Measurements from ENCODE around the gene PCSK5.

Gene PCSK5

DNA sequence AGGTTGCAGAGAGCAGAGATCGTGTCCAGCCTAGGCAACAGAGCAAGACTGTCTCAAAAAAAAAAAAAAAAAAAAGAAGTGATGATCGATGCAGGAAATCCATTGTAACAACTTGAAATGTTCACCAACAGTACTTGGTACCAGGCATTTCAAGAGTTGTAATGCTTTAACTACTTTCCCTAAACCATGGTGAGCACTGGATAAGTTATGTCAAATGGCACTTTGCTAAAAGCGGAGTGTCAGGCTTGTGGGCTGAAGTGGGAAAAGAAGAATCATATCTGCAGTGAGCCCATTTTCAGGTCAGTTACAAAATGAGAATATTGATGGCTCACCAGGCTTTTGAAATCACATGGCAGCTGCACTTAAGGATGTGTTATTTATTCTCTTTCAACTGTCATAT, 301.5 kb downstream of the PCSK5 start:
- no peak for DNase-seq (ENCODE audit: low read depth, low spot score)
- H3K4me3 ChIP-seq (ENCODE audit: low read length), result no peak overlapping the region

DNA sequence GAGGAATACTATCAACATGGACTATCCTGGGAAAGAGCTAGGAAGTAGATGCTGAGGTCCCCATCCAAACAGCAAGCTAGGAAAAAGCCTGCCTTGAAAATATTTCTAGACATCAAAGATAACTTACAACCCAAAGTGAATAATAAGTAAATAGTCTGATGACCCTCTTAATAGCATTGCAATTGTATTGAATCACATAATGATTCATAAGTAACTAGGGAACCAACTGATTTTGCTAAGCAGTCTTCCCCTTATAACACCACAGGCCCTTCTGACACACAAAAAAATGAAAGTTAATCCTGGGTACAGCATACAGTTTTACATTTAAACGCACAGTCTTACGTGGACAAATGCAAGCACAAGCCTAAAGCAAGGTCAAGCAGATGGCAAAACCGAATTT, 304.4 kb downstream of the PCSK5 start:
- no peak for DNase-seq (ENCODE audit: low read depth, low spot score)
- H3K4me3 ChIP-seq (ENCODE audit: low read length), result no peak overlapping the region

DNA sequence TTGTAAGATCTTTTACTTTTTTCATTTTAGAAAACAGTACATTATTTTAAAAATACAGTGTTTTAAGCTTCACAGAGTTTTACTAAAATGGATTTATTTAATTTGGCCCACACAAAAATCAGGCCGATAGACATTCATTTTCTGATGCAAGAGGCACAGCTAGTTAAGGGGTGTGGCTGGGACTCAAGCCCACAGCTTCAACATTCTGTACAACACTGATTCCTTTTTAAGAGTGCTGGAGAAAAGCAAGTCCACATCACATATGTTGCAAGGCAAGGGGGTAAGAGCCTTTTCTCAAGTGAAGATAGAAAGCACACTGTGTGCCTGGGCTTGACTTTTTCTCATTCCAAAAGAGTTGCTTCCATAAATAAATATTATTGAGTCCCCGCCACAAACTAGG, 307.9 kb downstream of the PCSK5 start:
- no peak overlapping the region for H3K4me3 ChIP-seq (ENCODE audit: low read length)
- no peak for DNase-seq (ENCODE audit: low read depth, low spot score)

DNA sequence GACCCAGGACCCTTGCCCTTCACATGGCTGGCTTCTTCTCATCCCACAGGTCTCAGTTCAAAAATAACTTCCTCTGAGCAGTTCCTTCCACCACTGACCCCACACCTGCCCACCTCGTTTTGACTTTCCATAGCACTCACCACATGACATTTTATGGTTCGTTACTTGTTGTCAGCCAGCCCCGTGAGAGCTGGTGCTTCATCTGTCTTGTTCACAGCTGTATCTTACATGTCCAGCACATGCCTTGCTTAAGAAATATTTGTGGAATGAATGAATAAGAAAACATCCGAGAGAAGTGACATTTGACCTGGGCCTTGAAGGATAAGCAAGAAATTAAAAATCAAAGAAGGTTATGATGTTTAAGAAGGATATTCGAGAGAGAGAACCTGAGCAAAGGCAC, 309.8 kb downstream of the PCSK5 start:
- H3K4me3 ChIP-seq (ENCODE audit: low read length), result no peak overlapping the region
- no peak for DNase-seq (ENCODE audit: low read depth, low spot score)

DNA sequence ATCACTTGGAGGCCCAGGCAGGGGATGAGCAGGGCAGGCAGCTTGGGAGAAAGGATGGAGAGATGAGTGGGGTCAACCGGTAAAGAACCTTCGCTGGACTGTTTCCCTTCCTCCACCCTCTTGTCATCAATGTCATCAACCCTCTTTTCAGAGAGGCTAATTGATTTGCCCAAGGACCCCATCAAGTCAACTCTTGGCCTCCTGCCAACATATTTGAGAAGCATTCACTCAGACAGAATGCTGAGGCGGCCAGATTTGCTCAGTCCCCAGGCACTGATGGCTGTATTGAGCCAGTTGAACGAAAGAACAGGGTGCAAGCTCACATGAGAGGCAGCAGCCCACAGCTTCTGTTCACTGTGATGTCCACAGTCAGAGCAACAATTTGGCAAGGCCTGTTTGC, 310.3 kb downstream of the PCSK5 start:
- DNase-seq (ENCODE audit: low read depth, low spot score), result no peak
- no peak overlapping the region for H3K4me3 ChIP-seq (ENCODE audit: low read length)

DNA sequence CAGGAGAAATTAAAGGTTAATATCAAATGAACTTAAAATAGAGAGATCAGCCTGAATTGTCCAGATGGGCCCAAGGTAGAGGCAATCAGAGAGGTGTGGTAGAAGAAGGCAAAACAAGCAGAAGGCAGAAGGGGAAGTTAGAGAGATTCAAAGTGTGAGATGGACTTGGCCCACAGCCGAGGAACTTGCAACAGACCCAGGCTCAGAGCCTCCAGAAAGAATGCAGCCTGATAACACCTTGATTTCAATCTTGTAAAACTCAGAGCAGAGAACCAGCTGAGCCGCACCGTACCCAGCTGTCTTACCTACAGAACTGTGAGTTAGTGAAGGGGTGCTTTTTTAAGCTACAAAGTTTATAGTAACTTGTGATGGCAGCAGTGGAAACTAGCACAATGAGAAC, 312.9 kb downstream of the PCSK5 start:
- DNase-seq (ENCODE audit: low read depth, low spot score), result no peak
- H3K4me3 ChIP-seq (ENCODE audit: low read length), result no peak overlapping the region

DNA sequence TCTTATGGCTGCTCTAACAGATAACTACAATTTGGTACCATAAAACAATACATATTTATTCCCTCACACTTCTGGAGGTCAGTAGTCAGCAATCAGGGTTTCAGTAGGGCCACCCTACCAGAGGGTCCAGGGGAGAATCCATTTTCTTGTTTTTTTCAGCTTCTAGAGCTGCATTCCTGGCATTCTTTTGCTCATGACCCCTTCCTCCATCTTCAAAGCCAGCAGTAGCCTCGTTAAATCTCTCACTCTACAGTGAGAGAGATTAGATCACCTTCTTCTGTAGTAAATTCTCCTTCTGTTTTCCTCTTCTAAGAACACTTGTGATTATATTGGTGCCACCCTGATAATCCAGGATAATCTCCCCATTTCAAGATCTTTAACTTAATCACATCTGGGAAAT, 316.3 kb downstream of the PCSK5 start:
- no peak overlapping the region for H3K4me3 ChIP-seq (ENCODE audit: low read length)
- no peak for DNase-seq (ENCODE audit: low read depth, low spot score)

DNA sequence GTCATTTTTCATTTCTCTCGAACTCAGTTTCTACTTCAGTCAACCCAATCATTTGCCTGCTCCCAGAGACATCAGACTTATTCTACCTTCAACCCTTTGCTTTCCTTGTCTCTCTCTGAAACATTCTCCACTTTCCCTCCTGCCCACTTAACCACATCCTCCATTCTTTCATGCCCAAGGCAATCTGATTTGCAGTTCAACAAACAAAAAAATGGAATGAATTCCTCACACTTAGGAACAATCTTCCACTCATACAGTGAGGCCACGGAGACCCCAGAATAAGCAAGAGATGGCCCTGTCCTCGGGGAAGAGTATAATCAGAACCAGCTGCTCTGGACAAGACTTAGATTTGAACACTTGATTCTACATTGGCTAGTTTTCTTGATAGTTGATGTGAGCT, 323.3 kb downstream of the PCSK5 start:
- no peak overlapping the region for H3K4me3 ChIP-seq (ENCODE audit: low read length)
- DNase-seq (ENCODE audit: low read depth, low spot score), result no peak

DNA sequence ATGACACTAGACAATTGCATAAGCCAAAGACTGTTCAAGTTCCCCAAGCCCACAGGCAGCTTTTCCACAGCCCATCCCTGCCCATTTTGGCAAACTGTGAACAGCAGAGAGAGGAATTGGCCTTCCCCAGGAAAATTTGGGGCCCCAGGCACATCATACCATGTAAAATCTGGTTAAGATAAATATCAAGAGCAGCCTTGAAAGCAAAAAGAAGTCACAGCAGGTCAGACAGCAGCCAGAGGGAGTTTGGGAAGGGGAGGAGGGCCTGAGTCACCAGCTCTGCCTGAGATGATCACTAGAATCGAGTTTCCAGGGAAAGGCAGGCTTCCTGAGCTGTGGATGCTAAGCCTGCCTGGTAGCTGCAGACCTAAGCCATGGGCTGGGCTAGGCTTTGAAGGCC, 324.6 kb downstream of the PCSK5 start:
- no peak for DNase-seq (ENCODE audit: low read depth, low spot score)
- H3K4me3 ChIP-seq (ENCODE audit: low read length), result no peak overlapping the region

DNA sequence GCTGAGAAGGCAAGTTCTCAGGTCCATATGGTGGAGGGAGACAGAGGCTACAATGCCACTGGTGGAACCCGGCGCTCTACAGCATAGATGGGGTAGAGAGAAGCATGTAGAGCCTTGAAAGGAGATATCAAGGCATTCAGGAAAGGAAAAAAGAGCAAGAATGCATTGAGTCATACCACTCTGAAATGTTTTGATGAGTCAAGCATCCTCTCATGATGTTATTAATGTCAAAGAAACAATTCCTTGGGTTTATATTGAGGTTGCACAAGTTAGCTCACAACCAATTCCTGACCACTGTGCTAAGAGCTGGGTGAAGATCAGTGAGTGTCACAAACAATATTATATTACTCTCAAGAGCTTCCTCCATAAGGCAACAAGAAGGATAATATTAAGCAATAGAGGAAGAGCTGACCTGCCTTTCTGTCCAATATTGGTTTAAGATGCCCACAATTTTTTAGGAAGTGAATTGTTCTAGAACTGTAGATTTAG, 325.7 kb downstream of the PCSK5 start:
- no peak overlapping the region for H3K4me3 ChIP-seq (ENCODE audit: low read length)
- DNase-seq (ENCODE audit: low read depth, low spot score), result no peak

DNA sequence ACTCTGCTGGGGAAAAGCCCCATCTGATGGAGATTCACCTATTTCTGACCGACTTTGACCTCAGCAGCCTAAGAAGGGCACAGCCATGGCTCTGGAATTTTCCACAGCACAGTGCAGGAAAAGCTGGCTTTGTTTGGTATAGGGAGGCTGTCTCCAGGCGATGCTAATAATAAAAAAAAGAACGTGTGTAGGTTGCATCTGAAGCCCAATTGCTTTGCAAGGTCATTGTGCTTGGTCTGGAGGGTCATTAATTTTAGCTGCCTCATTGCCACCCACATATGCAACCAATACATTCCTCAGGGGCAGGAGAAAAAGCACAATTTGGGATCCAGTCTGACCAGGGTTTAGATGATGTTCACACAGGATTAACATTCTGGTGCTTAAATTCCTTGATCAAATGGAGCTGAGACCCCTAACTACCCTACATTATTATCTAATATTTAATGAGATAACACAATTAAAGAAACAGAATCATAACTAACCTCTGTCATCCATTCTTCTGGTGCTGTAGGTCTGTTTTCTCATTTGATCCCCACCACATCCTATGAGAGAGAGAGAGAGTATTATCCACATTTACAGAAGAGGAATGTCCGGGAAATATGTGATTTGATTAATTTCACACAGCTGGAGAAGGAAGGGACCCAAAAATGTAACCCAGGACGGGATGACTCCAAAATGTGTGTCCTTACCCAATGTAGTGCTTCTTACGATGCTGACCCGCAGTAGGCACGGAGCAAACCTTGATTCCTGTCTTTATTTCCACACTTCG, 327.8 kb downstream of the PCSK5 start:
- H3K4me3 ChIP-seq (ENCODE audit: low read length), result no peak overlapping the region
- no peak for DNase-seq (ENCODE audit: low read depth, low spot score)

DNA sequence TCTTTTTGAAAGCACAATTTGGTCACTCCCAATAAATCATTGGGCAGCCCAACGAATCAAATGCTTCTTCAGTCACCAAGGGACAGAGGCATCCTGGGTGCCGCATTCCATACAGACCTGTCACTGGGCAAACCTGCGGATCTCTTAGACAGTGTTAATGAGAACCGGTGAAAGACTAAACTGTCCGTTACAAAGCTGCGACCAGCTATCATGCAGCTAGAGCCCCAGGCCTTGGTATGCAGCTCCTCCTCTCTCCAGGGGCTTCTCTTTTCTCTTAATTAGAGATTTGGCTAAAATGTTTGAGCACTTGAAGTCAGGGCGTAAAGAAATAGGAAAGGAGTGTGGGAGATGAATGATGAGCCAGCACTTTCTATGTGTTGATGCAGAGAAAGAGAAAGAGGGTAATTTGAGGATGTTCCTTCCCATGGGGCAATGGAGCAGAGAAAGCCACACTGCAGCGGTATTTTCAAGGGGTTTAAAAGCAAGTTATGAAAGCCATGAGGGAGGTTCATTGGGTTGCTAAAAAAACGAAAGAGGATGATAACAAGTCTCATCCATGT, 328.5 kb downstream of the PCSK5 start:
- DNase-seq (ENCODE audit: low read depth, low spot score), result no peak
- no peak overlapping the region for H3K4me3 ChIP-seq (ENCODE audit: low read length)

DNA sequence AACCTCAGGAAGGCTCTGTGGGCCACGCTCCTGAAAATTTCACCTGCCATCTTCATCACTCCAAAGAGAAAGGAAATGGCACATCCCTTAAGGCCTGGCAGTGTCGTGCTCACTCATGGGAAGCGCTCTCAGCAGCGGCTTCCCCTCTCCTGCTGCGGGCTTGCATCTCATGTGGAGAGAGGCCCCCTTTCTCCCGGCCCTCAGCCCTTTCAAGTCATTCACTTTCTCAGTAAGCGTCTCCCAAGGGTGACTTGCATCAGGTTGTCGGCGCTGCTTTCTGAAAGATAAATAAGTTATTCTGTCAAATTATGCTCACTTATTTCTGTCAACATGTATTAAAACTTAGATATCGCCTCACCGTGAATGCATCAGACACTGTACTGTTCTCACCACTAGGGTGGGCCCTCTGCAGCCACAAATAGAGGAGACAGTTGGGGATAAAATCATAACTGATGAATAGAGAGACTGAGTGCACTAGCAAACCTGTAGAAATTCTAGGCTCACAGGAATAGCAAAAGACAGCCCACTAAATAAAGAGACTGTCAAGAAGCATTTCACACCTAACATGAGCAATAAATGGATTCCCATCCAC, 329.2 kb downstream of the PCSK5 start:
- no peak for DNase-seq (ENCODE audit: low read depth, low spot score)
- no peak overlapping the region for H3K4me3 ChIP-seq (ENCODE audit: low read length)

DNA sequence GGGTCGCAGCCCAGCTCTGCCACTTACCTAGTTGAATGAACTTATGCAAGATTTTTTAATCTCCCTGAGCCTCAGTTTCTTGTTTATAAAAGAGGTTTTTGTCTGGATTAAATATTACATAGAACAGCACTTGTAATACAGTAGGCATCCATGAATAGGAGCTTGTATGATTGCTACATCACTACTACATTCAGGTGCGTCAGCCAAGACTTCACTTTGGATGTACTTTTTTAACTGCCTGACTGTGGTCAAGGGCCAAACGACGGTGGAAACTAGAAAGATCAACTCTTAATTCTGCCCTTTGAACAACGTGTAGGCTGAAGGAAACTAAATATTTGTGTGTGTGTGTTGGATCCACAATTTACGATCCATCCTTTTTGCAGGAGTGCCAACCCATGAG, 330.9 kb downstream of the PCSK5 start:
- no peak overlapping the region for H3K4me3 ChIP-seq (ENCODE audit: low read length)
- DNase-seq (ENCODE audit: low read depth, low spot score), result no peak

DNA sequence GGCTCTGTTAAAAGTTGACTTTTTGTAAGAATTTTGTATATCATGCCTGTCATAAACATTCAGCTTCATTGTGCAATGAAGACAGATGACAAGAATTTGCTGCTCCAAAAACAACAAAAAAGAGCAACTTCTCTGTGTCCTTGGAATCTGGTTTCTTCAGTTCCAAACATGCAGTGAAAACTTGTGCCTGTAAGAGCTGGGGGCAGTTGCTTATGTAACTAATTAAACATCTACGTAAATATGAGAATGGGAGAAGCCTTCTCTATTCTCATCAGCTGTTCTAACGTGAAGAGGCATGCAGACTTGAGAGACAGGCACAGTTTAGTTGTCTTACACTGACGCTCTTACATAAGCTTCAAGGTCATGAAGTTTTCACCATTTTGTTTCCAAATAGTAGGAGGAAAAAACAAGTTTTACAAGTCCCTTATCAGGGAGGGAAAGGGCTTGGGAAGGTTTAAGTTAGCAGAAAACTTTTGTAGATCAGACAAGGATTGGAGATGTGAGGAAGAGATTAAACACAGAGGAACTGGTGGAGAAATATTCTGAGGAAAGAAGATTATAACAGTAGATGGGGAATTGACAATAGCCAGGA, 333.4 kb downstream of the PCSK5 start:
- H3K4me3 ChIP-seq (ENCODE audit: low read length), result no peak overlapping the region
- no peak for DNase-seq (ENCODE audit: low read depth, low spot score)

DNA sequence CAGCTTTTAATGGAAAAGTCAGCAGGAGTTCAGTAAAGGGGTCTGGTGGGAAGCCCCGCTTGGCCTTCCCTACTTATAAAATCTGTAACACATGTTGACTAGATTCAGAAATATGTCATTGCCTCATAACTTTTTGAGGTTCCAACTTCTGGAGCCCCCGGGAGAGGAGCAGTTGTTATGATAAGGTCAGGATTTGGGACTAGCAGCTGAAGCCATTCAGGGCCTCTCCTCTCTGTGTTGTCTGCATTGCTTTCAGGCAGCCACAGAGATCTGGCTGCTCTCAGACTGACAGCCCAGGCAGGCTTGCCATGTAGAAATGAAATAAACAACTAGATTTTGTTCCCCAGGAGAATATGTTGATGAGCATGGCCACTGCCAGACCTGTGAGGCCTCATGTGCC, 336.7 kb downstream of the PCSK5 start:
- no peak for DNase-seq (ENCODE audit: low read depth, low spot score)
- no peak overlapping the region for H3K4me3 ChIP-seq (ENCODE audit: low read length)

DNA sequence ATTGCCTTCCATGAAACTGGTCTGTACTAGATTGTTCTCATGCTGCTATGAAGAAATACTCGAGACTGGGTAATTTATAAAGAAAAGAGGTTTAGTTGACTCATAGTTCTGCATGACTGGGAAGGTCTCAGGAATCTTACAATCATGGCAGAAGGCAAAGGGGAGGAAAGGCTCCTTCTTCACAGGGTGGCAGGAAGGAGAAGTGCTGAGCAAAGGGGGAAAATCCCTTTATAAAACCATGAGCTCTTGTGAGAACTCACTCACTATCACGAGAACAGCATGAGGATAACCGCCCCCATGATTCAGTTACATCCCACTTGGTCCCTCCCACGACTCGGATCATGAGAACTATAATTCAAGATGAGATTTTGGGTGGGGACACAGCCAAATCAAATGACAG, 340.5 kb downstream of the PCSK5 start:
- H3K4me3 ChIP-seq (ENCODE audit: low read length), result no peak overlapping the region
- DNase-seq (ENCODE audit: low read depth, low spot score), result no peak

DNA sequence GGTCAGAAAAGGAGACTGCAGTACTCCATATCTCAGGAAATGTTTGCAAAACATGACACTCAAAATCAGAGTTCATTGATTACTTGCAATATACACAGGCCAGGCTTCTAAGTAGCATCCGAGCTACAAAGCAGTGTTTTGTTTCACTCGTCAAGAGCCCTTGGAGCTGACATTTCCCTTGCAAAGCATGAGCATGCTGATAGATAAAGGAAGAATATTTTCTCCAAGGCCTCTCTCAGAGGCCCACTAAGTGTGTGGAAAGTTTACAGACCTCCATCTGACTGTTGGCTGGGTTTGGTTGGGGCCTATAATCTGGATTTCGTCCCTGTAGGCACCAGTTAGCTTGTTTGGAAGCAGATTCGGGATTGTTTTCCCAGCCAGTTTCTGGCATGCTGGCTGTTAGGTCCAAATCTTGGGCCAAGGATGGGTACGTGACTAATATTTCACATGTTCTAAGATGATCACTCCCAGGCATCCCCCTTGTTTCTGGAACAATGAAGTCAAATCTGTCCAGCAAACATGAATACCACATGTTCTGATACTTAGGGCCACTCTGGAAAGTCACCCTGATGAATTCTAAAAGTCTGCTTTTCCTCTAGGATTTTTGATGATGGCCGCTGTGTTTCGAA, 342.5 kb downstream of the PCSK5 start:
- no peak overlapping the region for H3K4me3 ChIP-seq (ENCODE audit: low read length)
- DNase-seq (ENCODE audit: low read depth, low spot score), result no peak

DNA sequence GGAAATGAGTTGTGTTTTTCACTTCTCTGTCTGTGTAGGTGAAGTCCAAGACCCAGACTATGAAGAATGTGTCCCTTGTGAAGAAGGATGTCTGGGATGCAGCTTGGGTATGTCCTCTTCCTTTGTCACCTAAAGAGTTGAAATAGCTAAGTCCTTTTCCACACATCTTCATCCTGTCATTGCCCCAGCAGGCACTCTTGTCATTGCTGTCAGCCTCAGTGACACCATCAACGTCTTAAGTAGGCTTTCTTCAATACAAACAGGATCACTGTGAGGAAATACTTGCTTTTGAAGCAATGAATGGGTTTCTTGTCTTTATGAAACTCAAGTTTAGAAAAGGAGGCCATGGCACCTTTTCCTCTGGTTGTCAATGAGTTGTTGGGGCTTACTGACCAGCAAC, 350.1 kb downstream of the PCSK5 start:
- H3K4me3 ChIP-seq (ENCODE audit: low read length), result no peak overlapping the region
- DNase-seq (ENCODE audit: low read depth, low spot score), result no peak

DNA sequence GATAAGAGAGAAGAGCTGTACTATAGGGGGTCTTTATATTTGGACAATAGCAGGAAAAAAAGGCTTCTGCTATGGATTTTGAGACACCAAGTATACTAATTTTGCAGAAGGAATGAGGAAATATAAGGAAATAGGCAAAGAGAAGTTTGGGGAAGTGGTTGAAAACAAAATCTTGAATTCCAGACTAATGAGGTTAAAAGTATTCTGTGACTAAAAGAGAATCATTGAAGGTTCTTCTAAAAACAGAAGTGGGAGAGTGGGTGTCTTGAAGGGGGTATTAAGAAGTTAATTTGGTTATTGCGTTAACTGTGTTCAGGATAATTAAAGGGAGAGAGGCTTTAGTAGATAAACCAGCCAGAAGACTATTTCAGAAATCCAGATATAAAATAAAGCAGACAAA, 355.0 kb downstream of the PCSK5 start:
- no peak for DNase-seq (ENCODE audit: low read depth, low spot score)
- H3K4me3 ChIP-seq (ENCODE audit: low read length), result no peak overlapping the region

Measured in Jurkat, Clone E6-1 (cell line).